HCEC 1CT (cell line): ENCODE data around the gene SH3BP2.
A peak's percentile ranks its signal among the peaks of the same experiment; 100 is the strongest.

Experiments used
- DNase-seq: peaks from one replicate; pipeline ENCODE4 v3.0.0-alpha.2; 2017

SH3BP2 gene

DNA sequence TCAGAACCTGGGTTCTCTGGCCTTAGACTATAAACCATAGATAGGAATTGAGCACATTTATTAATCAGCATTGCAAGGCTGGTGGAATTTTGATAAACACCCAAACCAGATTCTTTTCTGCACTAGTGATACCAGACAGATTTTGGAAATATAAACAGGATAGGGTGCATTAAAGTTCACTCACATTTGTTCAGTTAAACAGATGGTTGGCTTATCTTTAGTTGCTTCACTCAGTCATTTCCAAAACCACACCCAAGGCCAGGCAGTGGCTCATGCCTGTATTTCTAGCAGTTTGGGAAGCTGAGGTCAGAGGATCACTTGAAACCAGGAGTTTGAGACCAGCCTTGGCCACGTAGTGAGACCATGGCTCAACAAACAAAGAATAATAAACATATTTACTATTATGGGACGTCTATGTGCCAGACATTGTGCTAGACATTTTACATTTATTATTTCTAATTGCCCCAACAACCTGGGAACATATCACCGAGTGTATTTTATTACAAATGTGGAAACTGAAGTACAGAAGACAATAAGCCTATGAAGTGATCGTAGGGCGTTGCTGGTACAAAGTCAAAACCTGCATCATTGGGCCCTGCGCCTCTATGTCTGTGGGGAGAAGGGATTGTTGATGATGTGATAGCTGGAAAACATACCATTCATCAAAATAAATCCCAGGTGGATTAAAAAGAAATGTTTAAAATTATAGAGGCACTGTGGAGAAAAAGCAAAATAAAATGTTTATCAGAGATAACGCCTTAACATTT, 65.7 kb downstream of the SH3BP2 start:
- peak; percentile 45 for DNase-seq

DNA sequence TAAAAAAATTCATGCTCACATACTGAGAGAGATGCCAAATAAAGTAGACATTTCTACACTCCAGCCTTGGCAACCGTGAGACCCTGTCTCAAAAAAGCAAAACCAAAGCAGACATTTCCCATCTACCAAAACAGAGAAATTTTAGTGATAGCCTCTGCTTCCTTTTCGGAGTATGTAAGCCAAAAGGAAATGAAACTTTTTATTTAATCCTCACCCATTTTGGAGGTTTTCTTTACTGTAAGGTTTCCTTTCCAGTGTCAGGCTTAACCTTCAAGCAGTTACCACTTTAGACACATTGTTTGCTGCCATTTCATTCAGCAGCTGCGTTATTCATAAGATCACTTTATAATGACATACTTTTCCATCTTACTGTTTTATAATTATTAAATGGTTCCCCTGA, 66.6 kb downstream of the SH3BP2 start:
- DNase-seq: no peak

GRCh38 chr4:2860391-2861348, 67.8 kb downstream of the SH3BP2 start:
- DNase-seq: no peak

DNA sequence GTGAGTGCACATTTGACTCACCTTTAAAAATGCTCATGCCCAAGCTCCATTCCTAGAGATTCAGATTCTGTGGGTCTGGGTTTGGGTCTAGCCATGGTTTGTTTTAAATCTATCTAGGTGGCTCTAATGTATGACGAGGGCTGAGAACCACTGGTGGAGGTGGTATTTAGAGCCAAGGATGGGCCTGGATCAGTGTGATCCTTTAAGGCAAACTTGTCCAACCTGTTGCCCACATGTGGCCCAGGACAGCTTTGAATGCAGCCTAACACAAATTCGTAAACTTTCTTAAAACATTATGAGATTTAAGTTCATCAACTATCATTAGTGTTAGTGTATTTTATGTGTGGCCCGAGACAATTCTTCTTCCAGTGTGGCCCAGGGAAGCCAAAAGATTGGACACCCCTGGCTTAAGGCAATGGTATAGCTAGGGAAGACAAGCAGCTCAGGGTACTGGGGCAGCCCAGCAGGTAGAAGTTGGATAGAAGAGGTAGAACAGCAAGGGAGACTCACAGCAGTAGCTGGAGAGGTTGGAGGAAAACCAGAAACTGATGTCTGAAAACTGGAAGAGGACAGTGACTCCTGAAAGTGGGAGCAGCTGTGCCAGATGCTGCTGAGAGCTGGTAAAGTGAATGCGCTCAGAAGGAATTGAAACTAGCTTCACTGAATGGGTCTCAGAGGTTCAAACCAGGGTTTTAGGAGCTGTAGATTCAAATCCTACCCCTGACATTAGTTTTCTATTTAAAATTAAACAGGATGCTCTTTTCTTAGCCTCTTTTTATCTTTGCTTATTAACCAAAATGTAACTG, 68.9 kb downstream of the SH3BP2 start:
- DNase-seq: no peak

DNA sequence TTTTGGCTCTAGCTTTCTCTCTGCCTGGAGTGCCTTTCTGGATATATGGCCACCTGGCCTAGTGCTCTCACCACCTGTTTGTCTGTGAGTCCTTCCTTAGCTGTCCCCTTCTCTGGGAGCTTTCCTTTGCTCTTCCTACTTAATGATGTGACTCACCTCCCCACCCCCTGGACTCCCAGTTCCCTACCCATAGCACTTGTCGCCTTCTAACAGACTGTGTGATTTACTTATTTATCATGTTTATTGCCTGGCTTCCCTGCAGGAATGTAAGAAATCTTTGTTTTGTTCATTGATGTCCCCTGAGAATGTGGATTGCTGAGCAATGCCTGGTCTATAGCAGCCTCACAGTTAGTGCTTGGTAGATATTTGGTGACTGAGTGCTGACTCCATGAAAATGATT, 69.6 kb downstream of the SH3BP2 start:
- DNase-seq: peak; percentile 7

- DNase-seq: no peak
Measured at GRCh38 chr4:2863649-2864048, 70.8 kb downstream of the SH3BP2 start.

GRCh38 chr4:2865196-2865780, 72.4 kb downstream of the SH3BP2 start:
- no peak for DNase-seq

DNA sequence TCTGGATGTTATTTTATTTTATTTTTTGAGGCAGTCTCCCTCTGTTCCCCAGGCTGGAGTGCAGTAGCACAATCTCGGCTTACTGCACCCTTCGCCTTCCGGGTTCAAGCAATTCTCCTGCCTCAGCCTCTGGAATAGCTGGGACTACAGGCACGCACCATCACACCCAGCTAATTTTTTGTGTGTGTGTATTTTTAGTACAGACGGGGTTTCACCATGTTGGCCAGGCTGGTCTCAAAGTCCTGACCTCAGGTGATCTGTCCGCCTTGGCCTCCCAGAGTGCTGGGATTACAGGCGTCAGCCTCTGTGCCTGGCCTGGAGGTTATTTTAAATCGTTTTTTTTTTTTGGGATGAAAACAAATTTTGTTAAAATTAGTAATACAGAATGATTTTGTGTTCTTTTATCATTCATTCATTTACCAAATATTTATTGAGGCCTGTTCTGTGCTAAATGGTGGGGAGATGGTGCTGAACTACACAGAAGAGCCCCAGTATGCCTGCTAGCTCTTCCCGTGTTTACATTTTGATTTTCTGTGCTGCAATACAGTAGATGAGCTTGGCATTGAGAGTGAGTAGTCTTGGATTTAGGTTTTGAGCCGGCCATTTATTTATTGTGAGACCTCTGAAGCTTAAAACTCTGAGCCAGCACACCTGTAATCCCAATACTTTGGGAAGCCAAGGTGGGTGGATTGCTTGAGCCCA, 73.4 kb downstream of the SH3BP2 start:
- no peak for DNase-seq

- no peak for DNase-seq
Measured at GRCh38 chr4:2866891-2867290, 74.0 kb downstream of the SH3BP2 start.

DNA sequence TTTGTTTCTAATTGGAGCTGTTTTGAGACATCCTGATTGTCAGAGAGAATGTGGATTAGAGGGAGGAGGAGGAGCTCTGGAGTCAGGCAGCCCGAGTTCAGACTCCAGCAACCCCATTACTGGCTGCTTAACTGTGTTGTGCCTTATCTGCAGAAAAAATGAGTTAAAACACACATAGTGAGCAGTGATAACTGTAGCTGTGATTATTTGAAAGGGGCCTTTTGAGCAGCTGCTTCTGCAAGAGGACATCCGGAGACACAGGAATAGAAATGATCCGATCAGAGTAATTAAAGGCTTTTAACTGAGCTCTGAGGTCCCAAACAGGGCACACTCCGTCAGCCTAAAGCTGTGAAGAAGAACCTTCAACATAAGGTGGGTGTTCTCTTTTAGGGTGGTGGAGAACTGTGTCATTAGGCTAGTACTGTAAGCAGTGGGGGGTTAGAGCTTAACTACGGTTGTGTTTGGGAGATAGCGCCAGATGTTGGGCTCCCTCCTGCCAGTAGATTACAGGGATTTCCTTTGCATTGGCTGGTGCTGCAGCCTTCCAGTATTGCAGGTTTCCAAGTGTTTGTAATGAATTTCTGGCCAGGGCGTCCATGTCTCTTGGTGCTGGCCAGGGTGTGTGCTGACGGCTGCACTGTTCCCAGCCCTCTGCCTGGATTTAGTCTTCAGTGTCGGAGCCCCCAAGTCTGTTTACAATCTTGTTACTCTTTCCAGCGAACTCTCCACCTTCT, 75.0 kb downstream of the SH3BP2 start:
- peak; percentile 11 for DNase-seq

- DNase-seq: no peak
Measured at GRCh38 chr4:2868877-2869487, 76.1 kb downstream of the SH3BP2 start.

- no peak for DNase-seq
Measured at GRCh38 chr4:2869659-2870058, 76.8 kb downstream of the SH3BP2 start.

DNA sequence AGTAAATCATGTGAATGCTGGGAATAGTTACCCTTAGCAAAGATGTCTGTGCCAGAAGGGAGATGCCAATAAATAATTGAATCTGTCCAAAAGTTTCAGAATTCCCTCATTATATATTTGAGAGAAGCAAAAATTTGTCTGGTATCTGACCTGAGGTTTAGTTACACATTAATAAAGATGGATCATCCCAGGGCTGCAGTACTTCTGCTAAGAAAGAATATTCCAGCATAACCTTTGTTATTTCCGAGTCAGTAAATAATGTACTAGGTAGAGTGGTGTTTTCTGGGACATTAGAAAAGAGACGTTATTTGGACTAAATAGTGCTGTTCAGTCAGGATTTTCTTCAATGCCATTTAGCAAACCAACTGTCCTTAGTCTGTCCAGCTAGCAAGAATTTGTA, 77.2 kb downstream of the SH3BP2 start:
- DNase-seq: no peak

DNA sequence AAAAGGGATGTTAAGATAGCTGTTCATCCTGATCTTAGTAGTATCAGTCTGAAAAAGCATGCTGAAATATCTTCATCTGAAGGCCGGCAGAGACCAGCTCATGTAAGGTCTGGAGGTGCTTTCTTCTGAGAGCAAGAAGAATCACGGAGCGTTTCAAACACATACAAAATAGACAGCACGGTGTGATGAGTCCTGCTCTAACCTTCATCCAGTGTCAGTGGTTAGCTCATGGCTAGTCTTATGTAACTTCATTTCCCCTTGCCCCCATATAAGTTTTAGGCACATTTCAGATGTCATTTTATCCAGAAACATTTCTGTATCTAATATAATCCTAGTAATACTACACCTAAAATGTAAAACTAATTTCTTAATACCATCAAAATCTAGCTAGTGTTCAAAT, 78.6 kb downstream of the SH3BP2 start:
- no peak for DNase-seq

- DNase-seq: no peak
Measured at GRCh38 chr4:2871911-2872310, 79.0 kb downstream of the SH3BP2 start.

GRCh38 chr4:2873329-2873728, 80.4 kb downstream of the SH3BP2 start:
- DNase-seq: no peak

GRCh38 chr4:2874861-2875260, 82.0 kb downstream of the SH3BP2 start:
- no peak for DNase-seq

DNA sequence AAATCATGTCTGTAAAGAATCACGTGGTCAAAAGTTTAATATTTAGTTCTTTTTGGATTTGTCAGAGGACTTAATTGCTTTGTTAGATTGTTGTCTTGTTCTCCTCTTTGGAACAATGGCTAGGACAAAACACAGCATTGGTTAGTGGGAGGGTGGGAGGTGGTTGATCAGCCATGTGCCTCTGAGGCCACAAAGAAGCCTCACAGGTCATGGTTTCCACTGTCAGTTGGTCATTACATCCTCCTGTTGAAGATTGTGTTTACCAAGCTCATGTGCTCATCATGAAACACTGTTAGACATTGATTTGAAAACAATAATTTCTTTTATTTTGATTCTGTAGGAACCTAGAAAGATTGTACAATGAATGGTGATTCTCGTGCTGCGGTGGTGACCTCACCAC, 82.7 kb downstream of the SH3BP2 start:
- no peak for DNase-seq

DNA sequence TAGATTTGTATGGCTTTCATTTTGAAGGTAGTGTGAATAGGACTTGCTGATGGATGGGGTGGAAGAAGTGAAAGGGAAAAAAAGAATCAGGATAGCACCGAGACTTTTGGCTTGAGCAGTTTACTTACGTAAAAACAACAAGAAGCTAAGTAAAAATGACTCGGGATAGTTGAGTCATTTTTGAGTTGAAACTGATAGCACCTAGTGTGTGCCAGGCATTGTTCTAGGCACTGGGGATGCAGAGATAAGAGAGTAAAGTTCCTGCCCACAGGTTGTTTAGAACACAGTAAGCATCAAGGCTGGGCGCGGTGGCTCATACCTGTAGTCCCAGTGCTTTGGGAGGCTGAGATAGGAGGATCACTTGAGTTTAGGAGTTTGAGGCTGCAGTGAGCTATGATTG, 85.5 kb downstream of the SH3BP2 start:
- no peak for DNase-seq

- no peak for DNase-seq
Measured at GRCh38 chr4:2879026-2879425, 86.1 kb downstream of the SH3BP2 start.

- DNase-seq: no peak
Measured at GRCh38 chr4:2881431-2881830, 88.5 kb downstream of the SH3BP2 start.
